HL-60 (cell line): Measurements from ENCODE around the gene CTXN1.
"Not testable (repeated sequence)": the region's sequence is repeated elsewhere in the genome, so short reads cannot be mapped to it uniquely, and the experiment has no call there.

ENCODE experiments used
- DNase-seq, 2 experiments: peaks; one replicate each; pipeline ENCODE4 v3.0.0-alpha.2; 2010 to 2020; ENCODE audit warnings: low read depth in 1 of 2, low spot score in 1 of 2
- H3K27ac ChIP-seq: fragments of 250-450 bp; sonication (Bioruptor Pico); replicated peaks from 2 replicates; pipeline ENCODE4 v1.5.1; 2020; ENCODE audit warnings: mild to moderate bottlenecking, moderate library complexity
- H3K27me3 ChIP-seq: fragments of 250-450 bp; sonication (Bioruptor Pico); 2 replicates; pipeline ENCODE4 v1.5.1; 2021; ENCODE audit warnings: mild to moderate bottlenecking, moderate library complexity; ENCODE audit not compliant: insufficient read depth, poor library complexity, severe bottlenecking
- H3K4me3 ChIP-seq: replicated peaks from 2 replicates; pipeline ENCODE4 v1.5.1; 2011; ENCODE audit warnings: mild to moderate bottlenecking, control low read depth, low read length; ENCODE audit not compliant: insufficient read depth
- GABPA ChIP-seq: IDR thresholded peaks from 2 replicates; pipeline ENCODE4 v1.6.1; 2012; ENCODE audit warnings: low read depth
- POLR2AphosphoS5 ChIP-seq: IDR thresholded peaks from 2 replicates; pipeline ENCODE4 v1.6.1; 2012; ENCODE audit warnings: low read depth
- SPI1 ChIP-seq: IDR thresholded peaks from 2 replicates; pipeline ENCODE4 v1.6.1; 2012; ENCODE audit warnings: low read depth, mild to moderate bottlenecking, borderline replicate concordance
- TF ChIP-seq, protein P1 (sequence below): IDR thresholded peaks from 2 replicates; pipeline ENCODE4 v1.6.1; 2012; ENCODE audit warnings: low read depth; ENCODE audit not compliant: insufficient replicate concordance
- TF ChIP-seq, protein P2 (sequence below): IDR thresholded peaks from one replicate; pipeline ENCODE4 v1.5.1; 2011; ENCODE audit warnings: low read length, control low read depth, inconsistent platforms; ENCODE audit not compliant: insufficient read depth

Gene CTXN1

DNA sequence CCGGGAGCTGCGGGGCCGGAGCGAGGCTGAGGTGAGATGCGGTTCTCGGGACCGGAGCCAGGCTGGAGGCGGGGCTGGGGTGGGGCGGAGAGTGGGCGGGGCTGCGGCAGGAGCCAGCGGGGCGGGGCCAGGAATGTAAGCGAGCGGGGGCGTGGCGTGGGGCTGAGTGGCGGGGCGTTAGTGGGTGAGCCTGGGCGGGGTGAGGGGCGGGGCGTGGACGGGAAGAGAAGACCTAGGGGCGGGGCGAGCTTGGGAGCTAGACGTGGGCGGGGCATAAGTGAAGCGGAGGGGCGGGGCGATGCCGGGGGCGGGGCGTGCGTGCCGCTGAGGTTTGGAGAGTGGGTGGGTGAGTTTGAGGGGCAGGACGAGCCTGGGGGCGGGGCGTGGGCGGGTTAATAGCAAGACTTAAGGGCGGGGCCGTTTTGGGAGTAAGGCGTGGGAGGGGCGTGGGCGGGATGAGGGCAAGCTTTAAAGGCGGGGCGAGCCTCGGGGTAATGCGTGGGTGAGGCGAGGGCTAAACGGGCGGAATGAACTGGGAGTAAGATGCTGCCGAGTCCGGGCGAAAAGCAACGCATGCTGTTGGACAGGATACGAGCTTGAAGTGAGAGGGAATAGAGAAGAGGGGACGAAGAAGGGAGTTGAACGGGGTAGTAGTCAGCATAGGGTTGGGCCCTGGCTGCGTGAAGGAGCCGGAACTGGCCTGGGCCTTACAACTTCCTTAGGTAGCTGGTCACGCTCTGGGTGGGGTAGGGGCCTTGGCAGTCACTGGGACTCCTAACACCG, 5.2 kb downstream of the CTXN1 start:
- TF ChIP-seq, protein P1, sequence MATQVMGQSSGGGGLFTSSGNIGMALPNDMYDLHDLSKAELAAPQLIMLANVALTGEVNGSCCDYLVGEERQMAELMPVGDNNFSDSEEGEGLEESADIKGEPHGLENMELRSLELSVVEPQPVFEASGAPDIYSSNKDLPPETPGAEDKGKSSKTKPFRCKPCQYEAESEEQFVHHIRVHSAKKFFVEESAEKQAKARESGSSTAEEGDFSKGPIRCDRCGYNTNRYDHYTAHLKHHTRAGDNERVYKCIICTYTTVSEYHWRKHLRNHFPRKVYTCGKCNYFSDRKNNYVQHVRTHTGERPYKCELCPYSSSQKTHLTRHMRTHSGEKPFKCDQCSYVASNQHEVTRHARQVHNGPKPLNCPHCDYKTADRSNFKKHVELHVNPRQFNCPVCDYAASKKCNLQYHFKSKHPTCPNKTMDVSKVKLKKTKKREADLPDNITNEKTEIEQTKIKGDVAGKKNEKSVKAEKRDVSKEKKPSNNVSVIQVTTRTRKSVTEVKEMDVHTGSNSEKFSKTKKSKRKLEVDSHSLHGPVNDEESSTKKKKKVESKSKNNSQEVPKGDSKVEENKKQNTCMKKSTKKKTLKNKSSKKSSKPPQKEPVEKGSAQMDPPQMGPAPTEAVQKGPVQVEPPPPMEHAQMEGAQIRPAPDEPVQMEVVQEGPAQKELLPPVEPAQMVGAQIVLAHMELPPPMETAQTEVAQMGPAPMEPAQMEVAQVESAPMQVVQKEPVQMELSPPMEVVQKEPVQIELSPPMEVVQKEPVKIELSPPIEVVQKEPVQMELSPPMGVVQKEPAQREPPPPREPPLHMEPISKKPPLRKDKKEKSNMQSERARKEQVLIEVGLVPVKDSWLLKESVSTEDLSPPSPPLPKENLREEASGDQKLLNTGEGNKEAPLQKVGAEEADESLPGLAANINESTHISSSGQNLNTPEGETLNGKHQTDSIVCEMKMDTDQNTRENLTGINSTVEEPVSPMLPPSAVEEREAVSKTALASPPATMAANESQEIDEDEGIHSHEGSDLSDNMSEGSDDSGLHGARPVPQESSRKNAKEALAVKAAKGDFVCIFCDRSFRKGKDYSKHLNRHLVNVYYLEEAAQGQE, result no peak
- TF ChIP-seq GABPA (no peak), POLR2AphosphoS5 (no peak), SPI1 (no peak)
- TF ChIP-seq, protein P2, sequence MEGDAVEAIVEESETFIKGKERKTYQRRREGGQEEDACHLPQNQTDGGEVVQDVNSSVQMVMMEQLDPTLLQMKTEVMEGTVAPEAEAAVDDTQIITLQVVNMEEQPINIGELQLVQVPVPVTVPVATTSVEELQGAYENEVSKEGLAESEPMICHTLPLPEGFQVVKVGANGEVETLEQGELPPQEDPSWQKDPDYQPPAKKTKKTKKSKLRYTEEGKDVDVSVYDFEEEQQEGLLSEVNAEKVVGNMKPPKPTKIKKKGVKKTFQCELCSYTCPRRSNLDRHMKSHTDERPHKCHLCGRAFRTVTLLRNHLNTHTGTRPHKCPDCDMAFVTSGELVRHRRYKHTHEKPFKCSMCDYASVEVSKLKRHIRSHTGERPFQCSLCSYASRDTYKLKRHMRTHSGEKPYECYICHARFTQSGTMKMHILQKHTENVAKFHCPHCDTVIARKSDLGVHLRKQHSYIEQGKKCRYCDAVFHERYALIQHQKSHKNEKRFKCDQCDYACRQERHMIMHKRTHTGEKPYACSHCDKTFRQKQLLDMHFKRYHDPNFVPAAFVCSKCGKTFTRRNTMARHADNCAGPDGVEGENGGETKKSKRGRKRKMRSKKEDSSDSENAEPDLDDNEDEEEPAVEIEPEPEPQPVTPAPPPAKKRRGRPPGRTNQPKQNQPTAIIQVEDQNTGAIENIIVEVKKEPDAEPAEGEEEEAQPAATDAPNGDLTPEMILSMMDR, result no peak
- peak overlapping the region; percentile 57 for H3K27ac ChIP-seq
- DNase-seq, result peak; percentile 90 to 97
- H3K4me3 ChIP-seq, result peak overlapping the region; percentile 85
- H3K27me3 ChIP-seq, result peaks cover 3% of the 10 kb centered on the region

DNA sequence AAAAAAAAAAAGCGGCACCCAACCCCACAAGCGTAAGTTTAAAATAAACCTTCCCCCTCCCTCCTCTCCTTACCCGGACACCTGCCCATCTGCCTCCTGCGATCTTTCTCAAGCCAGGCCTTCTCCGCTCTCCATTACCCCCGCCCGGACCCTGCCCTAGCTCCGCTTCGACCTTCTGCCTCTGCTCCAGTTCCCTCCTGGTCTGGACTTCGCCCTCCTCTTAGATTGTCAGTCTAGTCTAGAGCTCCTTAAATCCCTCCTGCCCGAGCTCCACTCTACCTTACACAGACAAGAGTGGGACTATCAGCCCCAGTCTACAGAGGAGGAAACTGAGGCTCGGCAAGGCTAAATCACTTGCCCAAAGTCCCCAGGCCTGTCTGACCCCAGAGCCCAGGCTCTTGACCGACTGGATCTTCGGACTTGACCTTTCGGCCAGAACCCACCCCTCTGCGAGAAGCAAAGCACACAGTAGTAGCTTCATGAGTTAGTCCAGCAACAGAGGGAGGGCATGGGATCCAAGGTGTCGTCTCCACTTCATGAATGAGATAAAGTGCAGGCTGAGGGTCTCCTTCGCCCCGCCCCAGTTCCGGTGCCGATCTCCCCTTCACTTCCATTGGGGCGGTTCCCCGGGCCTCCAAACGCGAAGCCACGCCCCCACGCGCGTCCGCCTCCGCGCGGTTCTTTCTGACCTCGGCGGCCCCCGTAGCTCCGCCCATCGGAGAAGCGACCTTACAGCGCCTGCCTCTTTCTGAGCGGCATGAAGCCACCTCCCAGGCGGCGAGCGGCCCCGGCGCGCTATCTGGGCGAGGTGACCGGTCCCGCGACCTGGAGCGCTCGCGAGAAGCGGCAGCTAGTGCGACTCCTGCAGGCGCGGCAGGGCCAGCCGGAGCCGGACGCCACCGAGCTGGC, 6.1 kb downstream of the CTXN1 start, which contains the start of gene SNAPC2:
Gene SNAPC2 (plus strand): TSS at position 729 of the 909 bp plus-strand sequence. CDS start 29 bp downstream, at position 758.
- DNase-seq, result peak; percentile 86 to 96
- Histone ChIP-seq H3K27ac (peak within 1 kb of the TSS; percentile 57), H3K27me3 (peaks cover 3% of the 10 kb centered on the region), H3K4me3 (peak within 1 kb of the TSS; percentile 85)
- TF ChIP-seq, protein P2, result no peak
- 0 out of 2 replicates have a peak, but pooled peaks have one; percentile 47 for TF ChIP-seq POLR2AphosphoS5

DNA sequence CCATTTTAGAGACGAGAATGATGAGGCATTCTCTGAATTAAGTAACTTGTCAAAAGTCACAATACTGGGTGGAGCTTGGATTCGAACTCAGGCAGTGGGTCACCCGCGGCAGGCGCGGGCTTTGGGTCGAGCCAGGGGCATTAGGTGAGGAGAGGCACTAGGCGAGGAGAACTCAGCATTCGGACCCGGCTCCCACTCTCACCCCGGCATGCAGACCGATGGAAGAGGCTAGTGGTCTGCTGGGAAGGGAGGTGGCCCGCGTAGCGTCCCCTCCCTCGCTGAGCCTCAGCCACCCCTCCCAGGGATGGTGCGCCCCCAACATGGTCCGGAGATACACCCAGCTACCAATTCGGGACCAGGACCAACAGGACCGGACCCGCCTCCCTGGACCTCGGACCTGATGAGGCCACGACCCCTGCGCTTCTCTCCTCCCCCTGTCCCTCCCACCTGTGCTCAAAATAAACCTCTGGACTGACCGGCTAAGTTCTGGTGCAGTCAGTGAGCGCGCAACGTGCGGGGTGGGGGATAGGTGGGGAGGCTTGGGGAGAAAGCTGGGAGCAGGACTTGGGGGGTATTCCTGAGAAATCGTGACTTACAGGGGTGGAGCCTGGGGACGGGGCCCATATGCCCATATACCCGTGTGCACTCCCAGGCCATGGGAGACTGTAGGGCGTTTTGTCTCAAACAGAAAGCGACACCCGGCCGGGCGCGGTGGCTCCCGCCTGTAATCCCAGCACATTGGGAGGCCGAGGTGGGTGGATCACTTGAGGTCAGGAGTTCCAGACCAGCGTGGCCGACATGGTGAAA, 7.1 kb downstream of the CTXN1 start:
- H3K27ac ChIP-seq, result no peak overlapping the region
- H3K27me3 ChIP-seq, result peaks cover 3% of the 10 kb centered on the region
- DNase-seq, result no peak
- TF ChIP-seq POLR2AphosphoS5 (no peak), GABPA (no peak), SPI1 (no peak)
- TF ChIP-seq, protein P2, result no peak
- TF ChIP-seq, protein P1, result no peak
- no peak overlapping the region for H3K4me3 ChIP-seq

DNA sequence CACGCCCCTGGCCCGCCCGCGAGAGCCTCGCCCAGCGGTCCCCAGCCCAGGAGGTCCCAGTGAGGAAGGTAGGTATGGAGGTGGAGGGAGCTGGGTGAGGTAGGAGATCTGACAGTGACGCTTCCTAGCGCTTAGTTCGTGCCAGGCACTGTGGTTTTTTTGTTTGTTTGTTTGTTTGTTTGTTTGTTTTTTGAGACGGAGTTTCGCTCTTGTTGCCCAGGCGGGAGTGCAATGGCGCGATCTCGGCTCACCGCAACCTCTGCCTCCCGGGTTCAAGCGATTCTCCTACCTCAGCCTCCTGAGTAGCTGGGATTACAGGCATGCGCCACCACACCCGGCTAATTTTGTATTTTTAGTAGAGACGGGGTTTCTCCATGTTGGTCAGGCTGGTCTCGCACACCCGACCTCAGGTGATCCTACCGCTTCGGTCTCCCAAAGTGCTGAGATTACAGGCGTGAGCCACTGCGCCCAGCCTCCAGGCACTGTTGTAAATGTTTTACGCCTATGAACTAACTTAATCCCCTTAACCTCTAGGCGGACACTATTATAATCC, 7.8 kb downstream of the CTXN1 start:
- peak overlapping the region; percentile 44; the same call in 1 of the 2 replicates for H3K4me3 ChIP-seq
- not testable (repeated sequence) for H3K27me3 ChIP-seq, DNase-seq, H3K27ac ChIP-seq
